Lower lobe of right lung (tissue), 2 donors: ENCODE data around the gene GINS1. TPM values are rescaled to one million over a fixed set of nuclear protein-coding genes. Genes with fewer than 3 reads are reported as not detected.

Experiments used
- ATAC-seq, 2 donors: fragments of 200-7000 bp; cut with Tn5 transposase; one replicate each; pipeline ENCODE4 v1.9.1; 2020 to 2022; ENCODE audit warnings: mild to moderate bottlenecking in 2 of 2, moderate library complexity in 2 of 2
- DNase-seq: peaks from one replicate; pipeline ENCODE4 v3.0.0-alpha.2; 2020
- H3K27ac ChIP-seq: fragments of 200-600 bp; one replicate; pipeline ENCODE4 v1.8.0; 2022
- H3K27me3 ChIP-seq: fragments of 200-600 bp; one replicate; pipeline ENCODE4 v1.8.0; 2022; ENCODE audit warnings: low read depth
- H3K36me3 ChIP-seq: fragments of 200-600 bp; one replicate; pipeline ENCODE4 v1.8.0; 2022; ENCODE audit warnings: mild to moderate bottlenecking
- H3K4me1 ChIP-seq: fragments of 200-600 bp; one replicate; pipeline ENCODE4 v1.8.0; 2022
- H3K4me3 ChIP-seq: fragments of 200-600 bp; one replicate; pipeline ENCODE4 v1.8.0; 2022; ENCODE audit warnings: mild to moderate bottlenecking
- H3K9me3 ChIP-seq: fragments of 200-600 bp; one replicate; pipeline ENCODE4 v1.8.0; 2022
- intact Hi-C: fragments of 100-400 bp; cut with DNase I; formaldehyde crosslinking; loops from one replicate; pipeline ENCODE4 v1.11.0; 2022
- total RNA-seq: library from RNA; stranded (reverse); fragmentation: NEBNext Ultra II Directional; extraction: Animal tissue kit (Norgen Biotek cat#: 25700); gene quantifications from one replicate; pipeline ENCODE4 v1.2.1, GENCODE V29; 2021
- TF ChIP-seq, protein P1 (sequence below): fragments of 200-600 bp; IDR thresholded peaks from one replicate; pipeline ENCODE4 v1.8.0; 2022; ENCODE audit warnings: antibody characterized with exemption, mild to moderate bottlenecking
- donor health status: DM: no; HTN: yes; CAD: no; lungs with severe emphysema.

GINS1 gene
- total RNA-seq, 1 donor from 2014 or later: 0.92 TPM

DNA sequence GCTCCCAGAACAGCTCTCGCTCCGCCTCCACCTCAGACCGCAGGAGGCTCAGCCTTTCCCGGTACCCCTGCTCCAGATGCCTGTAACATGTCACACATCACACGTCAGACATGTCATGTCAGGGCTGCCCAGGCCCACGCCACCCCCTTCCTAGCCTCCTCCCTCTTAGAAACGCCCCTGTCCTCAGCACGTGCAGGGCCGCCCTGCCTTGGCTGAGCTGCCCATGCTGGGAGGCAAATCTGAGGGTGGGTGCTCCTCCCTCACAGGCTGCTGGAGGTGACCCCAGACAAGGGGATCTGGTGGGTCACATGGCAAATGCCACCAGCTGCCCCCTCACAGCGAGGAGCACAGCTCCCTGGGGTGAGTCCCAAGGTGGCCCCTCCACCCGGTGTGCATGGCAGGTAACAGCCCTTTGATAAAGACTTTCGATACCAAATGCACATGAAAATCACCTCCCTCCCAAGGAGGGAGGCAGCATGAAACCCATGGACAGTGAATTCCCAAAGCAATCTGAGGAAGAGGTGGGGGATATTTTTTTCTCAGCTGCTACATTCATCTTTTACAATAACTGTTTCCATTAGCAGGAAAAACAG lies 84.1 kb downstream of the GINS1 start:
- Histone ChIP-seq H3K27ac (no peak overlapping the region), H3K27me3 (no peaks in the 10 kb centered on the region), H3K9me3 (no peaks in the 10 kb centered on the region), H3K4me1 (no peaks in the 10 kb centered on the region), H3K36me3 (peaks cover 5% of the 10 kb centered on the region), H3K4me3 (no peak overlapping the region)
- DNase-seq (no peak), ATAC-seq (no peak)
- TF ChIP-seq, protein P1, sequence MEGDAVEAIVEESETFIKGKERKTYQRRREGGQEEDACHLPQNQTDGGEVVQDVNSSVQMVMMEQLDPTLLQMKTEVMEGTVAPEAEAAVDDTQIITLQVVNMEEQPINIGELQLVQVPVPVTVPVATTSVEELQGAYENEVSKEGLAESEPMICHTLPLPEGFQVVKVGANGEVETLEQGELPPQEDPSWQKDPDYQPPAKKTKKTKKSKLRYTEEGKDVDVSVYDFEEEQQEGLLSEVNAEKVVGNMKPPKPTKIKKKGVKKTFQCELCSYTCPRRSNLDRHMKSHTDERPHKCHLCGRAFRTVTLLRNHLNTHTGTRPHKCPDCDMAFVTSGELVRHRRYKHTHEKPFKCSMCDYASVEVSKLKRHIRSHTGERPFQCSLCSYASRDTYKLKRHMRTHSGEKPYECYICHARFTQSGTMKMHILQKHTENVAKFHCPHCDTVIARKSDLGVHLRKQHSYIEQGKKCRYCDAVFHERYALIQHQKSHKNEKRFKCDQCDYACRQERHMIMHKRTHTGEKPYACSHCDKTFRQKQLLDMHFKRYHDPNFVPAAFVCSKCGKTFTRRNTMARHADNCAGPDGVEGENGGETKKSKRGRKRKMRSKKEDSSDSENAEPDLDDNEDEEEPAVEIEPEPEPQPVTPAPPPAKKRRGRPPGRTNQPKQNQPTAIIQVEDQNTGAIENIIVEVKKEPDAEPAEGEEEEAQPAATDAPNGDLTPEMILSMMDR: no peak
- intact Hi-C loops: no loop called here

DNA sequence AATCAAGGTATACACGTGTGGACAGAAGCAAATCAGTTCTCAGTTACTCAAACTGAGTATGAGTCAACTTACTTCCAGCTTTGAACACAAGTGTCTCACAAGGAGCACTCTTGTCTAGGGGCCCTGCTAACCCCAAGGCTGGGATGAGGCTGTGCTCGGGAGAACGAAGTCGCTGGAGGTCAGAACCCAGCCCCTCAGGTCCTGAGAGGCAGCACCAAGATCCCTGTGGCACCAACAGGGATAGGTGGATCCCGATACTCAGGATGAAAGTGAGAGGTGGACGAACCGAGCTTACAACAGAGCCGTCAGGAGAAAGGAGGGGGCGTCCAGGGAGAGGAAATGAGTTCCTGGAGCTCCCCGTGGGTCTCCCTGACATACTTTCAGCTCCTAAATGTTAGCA lies 85.7 kb downstream of the GINS1 start:
- DNase-seq (no peak), ATAC-seq (no peak)
- Histone ChIP-seq H3K27me3 (no peaks in the 10 kb centered on the region), H3K27ac (no peak overlapping the region), H3K36me3 (peaks cover 5% of the 10 kb centered on the region), H3K4me3 (no peak overlapping the region), H3K9me3 (no peaks in the 10 kb centered on the region), H3K4me1 (no peaks in the 10 kb centered on the region)
- TF ChIP-seq, protein P1: no peak
- intact Hi-C loops: no loop called here

DNA sequence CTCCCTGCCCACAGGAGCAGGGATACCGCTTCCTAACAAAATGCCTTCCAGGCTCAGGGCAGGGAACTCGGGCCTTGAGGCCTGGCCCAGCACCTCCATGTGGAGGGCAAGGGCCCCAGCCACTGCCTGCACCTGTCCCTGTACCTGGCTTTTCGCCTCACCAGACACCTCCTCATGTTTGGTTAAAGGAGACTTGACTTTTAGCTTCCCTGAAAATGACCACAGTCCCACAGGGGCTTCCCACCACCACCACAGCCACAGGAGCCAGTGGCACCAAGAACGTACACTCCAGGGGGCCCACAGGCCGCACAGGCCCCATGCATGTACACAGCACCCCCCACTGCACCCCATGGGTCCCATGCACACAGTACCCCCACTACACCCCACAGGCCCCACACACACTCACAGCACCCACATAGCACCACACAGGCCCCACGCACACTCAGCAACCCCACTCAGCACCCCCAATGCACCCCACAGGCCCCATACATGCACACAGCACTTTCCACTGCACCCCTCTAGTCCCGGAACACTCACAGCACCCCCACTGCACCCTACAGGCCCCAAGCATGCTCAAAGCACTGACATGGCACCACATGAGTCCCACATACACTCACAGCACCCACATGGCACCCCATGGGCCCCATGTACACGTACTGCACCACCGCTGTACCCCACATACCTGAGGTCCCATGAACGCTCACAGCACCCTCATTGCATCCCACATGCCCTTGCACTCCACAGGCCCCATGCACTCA lies 86.5 kb downstream of the GINS1 start:
- DNase-seq: no peak

DNA sequence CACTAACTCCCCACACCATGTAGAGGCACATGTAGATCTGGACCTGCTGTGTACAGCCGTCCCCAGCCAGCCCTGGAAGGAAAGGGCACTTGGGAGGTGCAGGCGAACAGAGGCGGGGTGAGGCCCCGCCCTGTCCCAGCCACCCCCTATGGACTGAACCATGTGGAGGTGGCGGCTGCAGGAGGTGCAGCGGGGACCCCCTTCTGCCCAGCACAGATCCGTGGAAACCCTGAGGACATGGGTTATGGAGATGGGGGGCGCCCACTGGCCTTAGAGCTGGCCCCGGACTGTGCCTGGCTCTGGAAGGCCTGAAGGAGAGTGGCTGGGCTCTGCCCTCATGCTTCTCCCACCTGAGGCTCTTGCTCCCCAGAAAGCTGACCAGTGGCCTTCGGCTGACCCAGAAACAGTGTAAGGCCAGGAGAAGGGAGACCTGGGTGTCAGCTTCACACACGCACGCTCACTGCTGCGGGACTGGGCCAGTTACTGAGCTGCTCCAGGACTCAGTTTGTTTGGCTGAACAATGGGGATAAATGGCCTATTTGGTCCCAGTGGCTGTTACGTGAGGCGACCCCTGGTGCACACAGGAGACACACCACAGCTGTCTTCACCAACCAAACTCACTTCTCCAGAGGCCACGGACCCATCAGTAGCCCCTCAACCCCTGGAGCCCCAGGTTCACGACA lies 87.2 kb downstream of the GINS1 start:
- Histone ChIP-seq H3K9me3 (no peaks in the 10 kb centered on the region), H3K27ac (no peak overlapping the region), H3K36me3 (no peaks in the 10 kb centered on the region), H3K4me1 (no peaks in the 10 kb centered on the region), H3K4me3 (no peak overlapping the region), H3K27me3 (no peaks in the 10 kb centered on the region)
- ATAC-seq (no peak), DNase-seq (no peak)
- intact Hi-C loops: no loop called here
- TF ChIP-seq, protein P1: no peak

More for the DNA sequence above, 86.5 kb downstream of the GINS1 start:
- intact Hi-C loops: no loop called here
- H3K27ac ChIP-seq: no peak overlapping the region
- H3K27me3 ChIP-seq: no peaks in the 10 kb centered on the region
- no peaks in the 10 kb centered on the region for H3K4me1 ChIP-seq
- TF ChIP-seq, protein P1: no peak
- H3K9me3 ChIP-seq: no peaks in the 10 kb centered on the region
- no peak for ATAC-seq
- no peak overlapping the region for H3K4me3 ChIP-seq
- no peaks in the 10 kb centered on the region for H3K36me3 ChIP-seq

DNA sequence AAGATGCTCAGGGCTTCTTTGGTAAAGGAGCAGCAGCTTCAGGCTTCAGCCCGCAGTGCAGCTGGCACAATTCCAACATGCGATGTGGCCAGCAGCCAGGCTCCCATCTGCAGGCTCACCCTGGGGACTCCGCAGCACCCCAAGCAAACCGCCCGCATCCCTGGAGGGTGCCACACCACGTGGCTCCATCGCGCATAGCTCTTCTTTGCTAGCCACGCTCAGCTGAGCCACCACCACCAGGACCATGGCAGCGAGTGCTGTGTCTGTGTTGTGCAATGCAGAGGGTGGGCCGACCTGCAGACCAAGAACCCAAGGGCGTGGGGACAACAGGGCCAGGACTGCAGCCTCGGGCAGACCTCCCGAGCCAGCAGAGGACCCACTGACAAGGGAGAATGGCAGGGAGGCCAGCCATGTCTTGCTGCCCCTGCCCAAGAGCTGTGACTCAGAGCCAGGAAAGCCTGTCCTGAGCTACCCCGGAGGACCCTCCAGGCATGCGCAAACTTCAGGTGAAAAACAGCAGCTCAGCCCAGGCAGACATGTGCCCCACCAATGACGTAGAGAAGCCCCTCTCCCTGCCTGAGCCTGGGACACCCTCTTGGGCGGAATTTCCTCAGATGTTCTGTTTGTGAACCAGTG lies 87.8 kb downstream of the GINS1 start:
- H3K9me3 ChIP-seq: no peaks in the 10 kb centered on the region
- TF ChIP-seq, protein P1: no peak
- H3K27me3 ChIP-seq: no peaks in the 10 kb centered on the region
- intact Hi-C loops: no loop called here
- no peaks in the 10 kb centered on the region for H3K4me1 ChIP-seq
- H3K4me3 ChIP-seq: no peak overlapping the region
- DNase-seq (no peak), ATAC-seq (no peak)
- no peak overlapping the region for H3K27ac ChIP-seq
- no peaks in the 10 kb centered on the region for H3K36me3 ChIP-seq
